H9 (cell line): ENCODE data around the gene TBL1X. TPM values are rescaled to one million over a fixed set of nuclear protein-coding genes. Genes with fewer than 3 reads are reported as not detected.

ENCODE experiments used
- DNase-seq: peaks from one replicate; pipeline ENCODE4 v3.0.0-alpha.2; 2017
- H2AFZ ChIP-seq: one replicate; pipeline ENCODE4 v1.6.1; 2013; ENCODE audit warnings: mild to moderate bottlenecking, low read length, control low read depth, moderate library complexity
- H2AK5ac ChIP-seq: 2 replicates; pipeline ENCODE4 v1.6.1; 2013; ENCODE audit warnings: low read length, control low read depth, mixed read lengths; ENCODE audit not compliant: insufficient read length
- H2BK120ac ChIP-seq: one replicate; pipeline ENCODE4 v1.6.1; 2013; ENCODE audit warnings: low read depth, mild to moderate bottlenecking, low read length, control low read depth, inconsistent platforms; ENCODE audit not compliant: poor library complexity, severe bottlenecking
- H2BK12ac ChIP-seq: 2 replicates; pipeline ENCODE4 v1.6.1; 2013; ENCODE audit warnings: low read length, control low read depth, mixed read lengths, low read depth; ENCODE audit not compliant: insufficient read length
- H2BK15ac ChIP-seq: 2 replicates; pipeline ENCODE4 v1.6.1; 2013; ENCODE audit warnings: low read depth, low read length, control low read depth
- H2BK20ac ChIP-seq: one replicate; pipeline ENCODE4 v1.6.1; 2013; ENCODE audit warnings: low read depth, mild to moderate bottlenecking, low read length, control low read depth, inconsistent platforms; ENCODE audit not compliant: poor library complexity, severe bottlenecking
- H2BK5ac ChIP-seq: 2 replicates; pipeline ENCODE4 v1.6.1; 2013; ENCODE audit warnings: low read length, control low read depth, mixed read lengths; ENCODE audit not compliant: insufficient read length
- H3K14ac ChIP-seq: 2 replicates; pipeline ENCODE4 v1.6.1; 2013; ENCODE audit warnings: low read length, control low read depth; ENCODE audit not compliant: insufficient read depth
- H3K18ac ChIP-seq: 2 replicates; pipeline ENCODE4 v1.6.1; 2013; ENCODE audit warnings: low read depth, mild to moderate bottlenecking, mixed read lengths, low read length, control low read depth; ENCODE audit not compliant: insufficient read length
- H3K23ac ChIP-seq: 2 replicates; pipeline ENCODE4 v1.6.1; 2013; ENCODE audit warnings: low read length, control low read depth, mixed read lengths, low read depth; ENCODE audit not compliant: insufficient read length
- H3K23me2 ChIP-seq: 2 replicates; pipeline ENCODE4 v1.6.1; 2013; ENCODE audit warnings: low read depth, mild to moderate bottlenecking, mixed read lengths, low read length, control low read depth; ENCODE audit not compliant: insufficient read length, poor library complexity, severe bottlenecking
- H3K27ac ChIP-seq: 2 replicates; pipeline ENCODE4 v1.5.1; 2013; ENCODE audit warnings: low read length, control low read depth, mixed read lengths, low read depth; ENCODE audit not compliant: insufficient read length
- H3K27me3 ChIP-seq: 2 replicates; pipeline ENCODE4 v1.6.1; 2013; ENCODE audit warnings: low read length, control low read depth, inconsistent platforms; ENCODE audit not compliant: insufficient read depth
- H3K4ac ChIP-seq: 2 replicates; pipeline ENCODE4 v1.6.1; 2013; ENCODE audit warnings: low read depth, mild to moderate bottlenecking, control low read depth, inconsistent platforms, low read length, moderate library complexity
- H3K4me1 ChIP-seq: 2 replicates; pipeline ENCODE4 v1.6.1; 2013; ENCODE audit warnings: low read length, control low read depth, inconsistent platforms; ENCODE audit not compliant: insufficient read depth
- H3K4me2 ChIP-seq: 2 replicates; pipeline ENCODE4 v1.6.1; 2013; ENCODE audit warnings: low read length, control low read depth, mixed read lengths; ENCODE audit not compliant: insufficient read length, insufficient read depth
- H3K56ac ChIP-seq: 2 replicates; pipeline ENCODE4 v1.6.1; 2013; ENCODE audit warnings: low read depth, mild to moderate bottlenecking, mixed read lengths, low read length, control low read depth; ENCODE audit not compliant: insufficient read length
- H3K79me1 ChIP-seq: 2 replicates; pipeline ENCODE4 v1.6.1; 2013; ENCODE audit warnings: low read depth, mild to moderate bottlenecking, moderate library complexity, low read length, control low read depth, inconsistent platforms; ENCODE audit not compliant: insufficient read depth, poor library complexity, severe bottlenecking
- H3K79me2 ChIP-seq: 2 replicates; pipeline ENCODE4 v1.6.1; 2013; ENCODE audit warnings: low read length, control low read depth, inconsistent platforms; ENCODE audit not compliant: insufficient read depth
- H3K9ac ChIP-seq: 2 replicates; pipeline ENCODE4 v1.6.1; 2013; ENCODE audit warnings: low read length, control low read depth, mixed read lengths; ENCODE audit not compliant: insufficient read length; ENCODE audit errors: extremely low read depth
- H3K9me3 ChIP-seq: one replicate; pipeline ENCODE4 v1.6.1; 2013; ENCODE audit warnings: low read depth, low read length, inconsistent platforms; ENCODE audit not compliant: control insufficient read depth
- H3T11ph ChIP-seq: one replicate; pipeline ENCODE4 v1.6.1; 2013; ENCODE audit warnings: mild to moderate bottlenecking, low read length, control low read depth, inconsistent platforms
- H4K20me1 ChIP-seq: one replicate; pipeline ENCODE4 v1.6.1; 2013; ENCODE audit not compliant: control insufficient read depth, insufficient read length, insufficient read depth
- H4K5ac ChIP-seq: 2 replicates; pipeline ENCODE4 v1.6.1; 2013; ENCODE audit warnings: low read depth, mild to moderate bottlenecking, mixed read lengths, low read length, control low read depth; ENCODE audit not compliant: insufficient read length
- H4K8ac ChIP-seq: replicated peaks from 2 replicates; pipeline ENCODE4 v1.6.1; 2013; ENCODE audit warnings: low read length, control low read depth, mixed read lengths, low read depth; ENCODE audit not compliant: insufficient read length
- H4K91ac ChIP-seq: 2 replicates; pipeline ENCODE4 v1.6.1; 2013; ENCODE audit warnings: low read depth, mild to moderate bottlenecking, moderate library complexity, mixed read lengths, low read length, control low read depth; ENCODE audit not compliant: insufficient read length
- H3K27ac Mint-ChIP-seq, 3 experiments: 2 replicates in 2 of 3; 3 replicates in 1 of 3; pipeline ENCODE4 v1.8.0; 2020 to 2021; ENCODE audit warnings: mixed read lengths in 3 of 3, mild to moderate bottlenecking in 1 of 3, moderate library complexity in 1 of 3
- H3K27me3 Mint-ChIP-seq: 2 replicates; pipeline ENCODE4 v1.8.0; 2021; ENCODE audit warnings: low read depth, mild to moderate bottlenecking, moderate library complexity, mixed read lengths
- H3K36me3 Mint-ChIP-seq, 3 experiments: 2 replicates in 2 of 3; 3 replicates in 1 of 3; pipeline ENCODE4 v1.8.0; 2020 to 2021; ENCODE audit warnings: low read depth in 3 of 3, mixed read lengths in 3 of 3; ENCODE audit not compliant: insufficient read depth in 1 of 3
- H3K4me1 Mint-ChIP-seq, 2 experiments: 2 replicates each; pipeline ENCODE4 v1.8.0; 2020; ENCODE audit warnings: mixed read lengths in 2 of 2
- H3K4me3 Mint-ChIP-seq, 2 experiments: 2 replicates in 1 of 2; 3 replicates in 1 of 2; pipeline ENCODE4 v1.8.0; 2020 to 2021; ENCODE audit warnings: mild to moderate bottlenecking in 2 of 2, mixed read lengths in 2 of 2, moderate library complexity in 1 of 2
- H3K9me3 Mint-ChIP-seq, 2 experiments: 2 replicates in 1 of 2; 3 replicates in 1 of 2; pipeline ENCODE4 v1.8.0; 2020; ENCODE audit warnings: mild to moderate bottlenecking in 2 of 2, mixed read lengths in 2 of 2, moderate library complexity in 1 of 2
- CTCF ChIP-seq: fragments of 200-600 bp; sonication (generic); conservative IDR thresholded peaks from 3 replicates; pipeline ENCODE4 v1.8.0; 2021; ENCODE audit warnings: antibody characterized with exemption, mild to moderate bottlenecking
- WGBS: extraction: QIAGEN DNeasy Blood & Tissue Kit; methylation state at CpG from one replicate; pipeline ENCODE4 v1.1.7; 2013; ENCODE audit warnings: missing lambda C conversion rate, low lambda C conversion rate, mixed read lengths; ENCODE audit not compliant: insufficient read length; ENCODE audit errors: extremely low coverage; 5-methylcytosine and 5-hydroxymethylcytosine counted together
- total RNA-seq: library from RNA; stranded (reverse); gene quantifications from 2 replicates; pipeline ENCODE4 v1.2.1, GENCODE V29; 2021

Gene TBL1X
- total RNA-seq, 1 experiment from 2014 or later = 24.1 TPM

GRCh38 chrX:9560219-9560618 lies 95.4 kb downstream of the TBL1X start:
- no peak overlapping the region for H4K5ac ChIP-seq
- TF ChIP-seq CTCF = no peak
- no peak overlapping the region for H2BK15ac ChIP-seq
- Mint-ChIP-seq H3K4me3 (no peak overlapping the region; a peak in 1 of 5 replicates), H3K27ac (no peak overlapping the region), H3K9me3 (peaks cover 0 to 58% of the 10 kb centered on the region in 2 experiments; a peak in 3 of 5 replicates), H3K4me1 (no peaks in the 10 kb centered on the region; a peak in 1 of 4 replicates), H3K36me3 (peaks cover 2 to 19% (median 10%) of the 10 kb centered on the region in 3 experiments; a peak in 4 of 7 replicates), H3K27me3 (no peaks in the 10 kb centered on the region)
- H3K9me3 ChIP-seq = no peaks in the 10 kb centered on the region
- no peak overlapping the region for H3K9ac ChIP-seq
- H3K79me1 ChIP-seq = no peaks in the 10 kb centered on the region
- H3K27me3 ChIP-seq = no peaks in the 10 kb centered on the region
- no peak overlapping the region for H2AFZ ChIP-seq
- H2BK12ac ChIP-seq = no peak overlapping the region
- H3K56ac ChIP-seq = no peak overlapping the region
- H4K8ac ChIP-seq = no peak overlapping the region
- no peak for DNase-seq
- H2AK5ac ChIP-seq = no peak overlapping the region
- H3K27ac ChIP-seq = no peak overlapping the region
- H3K4me1 ChIP-seq = no peaks in the 10 kb centered on the region
- no peak overlapping the region for H2BK20ac ChIP-seq
- no peak overlapping the region for H3T11ph ChIP-seq
- H3K14ac ChIP-seq = no peak overlapping the region; the same call in 1 of the 2 replicates
- no peak overlapping the region for H2BK120ac ChIP-seq
- H3K23me2 ChIP-seq = no peaks in the 10 kb centered on the region
- no peak overlapping the region for H4K91ac ChIP-seq
- H4K20me1 ChIP-seq = no peaks in the 10 kb centered on the region
- H3K23ac ChIP-seq = no peak overlapping the region
- H3K79me2 ChIP-seq = no peaks in the 10 kb centered on the region
- H2BK5ac ChIP-seq = no peak overlapping the region
- no peak overlapping the region for H3K4ac ChIP-seq
- no peak overlapping the region for H3K18ac ChIP-seq
- no CpG with 5 or more reads among the region's 9 CpGs for WGBS
- H3K4me2 ChIP-seq = no peak overlapping the region
